Breast epithelium (tissue), 4 donors: ENCODE measurements around the gene IFI30. TPM values are rescaled to one million over a fixed set of nuclear protein-coding genes. Genes with fewer than 3 reads are reported as not detected.

Experiments used
- DNase-seq, 2 donors: peaks; one replicate each; pipeline ENCODE4 v3.0.0-alpha.2; 2019; ENCODE audit warnings: low spot score in 2 of 2
- H3K27ac ChIP-seq, 2 donors: fragments of 200-600 bp; sonication (generic) in 1 of 2; one replicate each; pipeline ENCODE4 v1.5.1; 2016 to 2019; ENCODE audit warnings: mild to moderate bottlenecking in 1 of 2
- H3K27me3 ChIP-seq, 2 donors: fragments of 200-600 bp; sonication (generic) in 1 of 2; one replicate each; pipeline versions ENCODE4 v1.5.1 to v1.6.0; 2017 to 2019; ENCODE audit warnings: control low read depth in 1 of 2, mild to moderate bottlenecking in 1 of 2
- H3K36me3 ChIP-seq: fragments of 200-600 bp; one replicate; pipeline ENCODE4 v1.5.1; 2019
- H3K4me1 ChIP-seq, 2 donors: fragments of 200-600 bp; sonication (generic); one replicate each; pipeline ENCODE4 v1.5.1; 2016 to 2019; ENCODE audit warnings: control low read depth in 1 of 2
- H3K4me3 ChIP-seq, 3 donors: fragments of 200-600 bp; sonication (generic); 1 replicate in 2 of 3; 2 replicates in 1 of 3; pipeline ENCODE4 v1.5.1; 2016 to 2019; ENCODE audit warnings: mild to moderate bottlenecking in 3 of 3, moderate library complexity in 2 of 3
- H3K9me3 ChIP-seq, 2 donors: fragments of 200-600 bp; sonication (generic) in 1 of 2; one replicate each; pipeline ENCODE4 v1.5.1; 2016 to 2019; ENCODE audit warnings: control low read depth in 1 of 2
- CTCF ChIP-seq, 3 donors: fragments of 450-650 bp; IDR thresholded peaks; one replicate each; pipeline ENCODE4 v1.5.1; 2016 to 2017; ENCODE audit warnings: antibody characterized with exemption in 3 of 3, mild to moderate bottlenecking in 3 of 3, moderate library complexity in 3 of 3
- POLR2A ChIP-seq: fragments of 450-650 bp; IDR thresholded peaks from one replicate; pipeline ENCODE4 v1.6.1; 2016; ENCODE audit warnings: antibody characterized with exemption, mild to moderate bottlenecking, moderate library complexity
- POLR2AphosphoS5 ChIP-seq, 3 donors: sonication (generic); formaldehyde crosslinking; IDR thresholded peaks; one replicate each; pipeline ENCODE4 v1.6.1; 2017; ENCODE audit warnings: antibody characterized with exemption in 3 of 3
- intact Hi-C: fragments of 100-400 bp; cut with DNase I; formaldehyde crosslinking; loops from one replicate; pipeline ENCODE4 v1.15.1; 2023; ENCODE audit warnings: low total_unique reads
- total RNA-seq, 3 donors: library from RNA; depleted of rRNA; stranded (reverse); fragments of >200 nt; gene quantifications; one replicate each; pipeline ENCODE4 v1.1.0, GENCODE V29; 2016

IFI30 gene
- total RNA-seq, 3 donors from 2014 or later, result 50.1 to 103 (median 91.6) TPM

GRCh38 chr19:18202397-18202777 lies 28.8 kb downstream of the IFI30 start:
- DNase-seq, result no peak
- peaks cover 0 to 17% of the 10 kb centered on the region in 2 donors for H3K4me1 ChIP-seq

GRCh38 chr19:18202778-18203407 lies 29.3 kb downstream of the IFI30 start:
- Histone ChIP-seq H3K9me3 (no peaks in the 10 kb centered on the region), H3K4me3 (peak overlapping the region; percentile 56 to 77 (median 74)), H3K27ac (no peak overlapping the region), H3K36me3 (no peaks in the 10 kb centered on the region), H3K4me1 (peaks cover 0 to 17% of the 10 kb centered on the region in 2 donors), H3K27me3 (no peaks in the 10 kb centered on the region)
- TF ChIP-seq POLR2AphosphoS5 (IDR thresholded peaks at IDR 0.05), result no peak
- no peak for TF ChIP-seq POLR2A
- no peak for TF ChIP-seq CTCF (IDR thresholded peaks at IDR 0.05)
- intact Hi-C loops, result loop anchor here (1.0 kb wide), 1 partner anchor 53 kb away; no protein-coding TSS in a partner anchor
- DNase-seq, result no peak

More at GRCh38 chr19:18202397-18202777, 28.8 kb downstream of the IFI30 start:
- Histone ChIP-seq H3K27me3 (no peaks in the 10 kb centered on the region), H3K27ac (no peak overlapping the region), H3K9me3 (no peaks in the 10 kb centered on the region), H3K36me3 (no peaks in the 10 kb centered on the region), H3K4me3 (peak overlapping the region in 1 of 3 donors; percentile 77)
- intact Hi-C loops, result no loop called here
- no peak for TF ChIP-seq CTCF (IDR thresholded peaks at IDR 0.05)
- TF ChIP-seq POLR2AphosphoS5 (IDR thresholded peaks at IDR 0.05), result no peak
- no peak for TF ChIP-seq POLR2A

- intact Hi-C loops, result loop anchor here (1.0 kb wide), 1 partner anchor 53 kb away; no protein-coding TSS in a partner anchor
- Histone ChIP-seq H3K27ac (peak overlapping the region; percentile 96 to 99), H3K36me3 (no peaks in the 10 kb centered on the region)
Observed at GRCh38 chr19:18203408-18203862, 29.8 kb downstream of the IFI30 start.

GRCh38 chr19:18203863-18204393 lies 30.3 kb downstream of the IFI30 start, which contains the start of gene RAB3A:
RAB3A (minus strand) TSS chr19:18204042; CDS start chr19:18202740, 1,302 bp downstream.
- H3K27ac ChIP-seq, result peak within 1 kb of the TSS; percentile 96 to 99
- no peaks in the 10 kb centered on the region for H3K36me3 ChIP-seq
- peaks cover 0 to 17% of the 10 kb centered on the region in 2 donors for H3K4me1 ChIP-seq
- intact Hi-C loops, result loop anchor here (1.0 kb wide), 1 partner anchor 52 kb away; no protein-coding TSS in a partner anchor
- DNase-seq, result peak; percentile 99 to 100
- no peak for TF ChIP-seq CTCF (IDR thresholded peaks at IDR 0.05)
- peak in 2 of 3 donors; percentile 7 to 13 for TF ChIP-seq POLR2AphosphoS5 (IDR thresholded peaks at IDR 0.05)
- TF ChIP-seq POLR2A, result no peak
- no peaks in the 10 kb centered on the region for H3K9me3 ChIP-seq
- H3K4me3 ChIP-seq, result peak within 1 kb of the TSS; percentile 56 to 77 (median 74)
- H3K27me3 ChIP-seq, result no peaks in the 10 kb centered on the region

More at GRCh38 chr19:18203408-18203862, 29.8 kb downstream of the IFI30 start:
- DNase-seq, result peak in 1 of 2 donors; percentile 36
- peaks cover 0 to 17% of the 10 kb centered on the region in 2 donors for H3K4me1 ChIP-seq
- H3K4me3 ChIP-seq, result peak overlapping the region; percentile 56 to 77 (median 74)
- no peak for TF ChIP-seq CTCF (IDR thresholded peaks at IDR 0.05)
- no peaks in the 10 kb centered on the region for H3K27me3 ChIP-seq
- no peaks in the 10 kb centered on the region for H3K9me3 ChIP-seq
